OCI-LY1 (cell line): ENCODE measurements around the gene TRANK1.

Source experiments
- EZH2 ChIP-seq: fragments of 200-600 bp; sonication (generic), shearing (Covaris generic); IDR thresholded peaks from 2 replicates; pipeline ENCODE4 v1.8.0; 2017; ENCODE audit warnings: borderline replicate concordance, mixed run types, mild to moderate bottlenecking, antibody characterized with exemption, low read length, moderate library complexity, mixed read lengths
- TF ChIP-seq, protein P1 (sequence below): fragments of 200-600 bp; sonication (generic), shearing (Covaris generic); IDR thresholded peaks from 2 replicates; pipeline ENCODE4 v1.5.1; 2017; ENCODE audit warnings: mild to moderate bottlenecking, antibody characterized with exemption, low read length, moderate library complexity, mixed read lengths

- TF ChIP-seq, protein P1, sequence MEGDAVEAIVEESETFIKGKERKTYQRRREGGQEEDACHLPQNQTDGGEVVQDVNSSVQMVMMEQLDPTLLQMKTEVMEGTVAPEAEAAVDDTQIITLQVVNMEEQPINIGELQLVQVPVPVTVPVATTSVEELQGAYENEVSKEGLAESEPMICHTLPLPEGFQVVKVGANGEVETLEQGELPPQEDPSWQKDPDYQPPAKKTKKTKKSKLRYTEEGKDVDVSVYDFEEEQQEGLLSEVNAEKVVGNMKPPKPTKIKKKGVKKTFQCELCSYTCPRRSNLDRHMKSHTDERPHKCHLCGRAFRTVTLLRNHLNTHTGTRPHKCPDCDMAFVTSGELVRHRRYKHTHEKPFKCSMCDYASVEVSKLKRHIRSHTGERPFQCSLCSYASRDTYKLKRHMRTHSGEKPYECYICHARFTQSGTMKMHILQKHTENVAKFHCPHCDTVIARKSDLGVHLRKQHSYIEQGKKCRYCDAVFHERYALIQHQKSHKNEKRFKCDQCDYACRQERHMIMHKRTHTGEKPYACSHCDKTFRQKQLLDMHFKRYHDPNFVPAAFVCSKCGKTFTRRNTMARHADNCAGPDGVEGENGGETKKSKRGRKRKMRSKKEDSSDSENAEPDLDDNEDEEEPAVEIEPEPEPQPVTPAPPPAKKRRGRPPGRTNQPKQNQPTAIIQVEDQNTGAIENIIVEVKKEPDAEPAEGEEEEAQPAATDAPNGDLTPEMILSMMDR = no peak
- TF ChIP-seq EZH2 = no peak
Observed at GRCh38 chr3:36944641-36945270, at the start of gene TRANK1.
